Glutamatergic neuron (in vitro differentiated cells): Measurements from ENCODE around the gene SELENON. TPM values are rescaled to one million over a fixed set of nuclear protein-coding genes. Genes with fewer than 3 reads are reported as not detected.
A peak's percentile ranks its signal among the peaks of the same experiment; 100 is the strongest.

Experiments
- DNase-seq: peaks from one replicate; pipeline ENCODE4 v3.0.0; 2022
- H3K27ac Mint-ChIP-seq: one replicate; pipeline ENCODE4 v1.8.0; 2020; ENCODE audit warnings: mild to moderate bottlenecking, mixed read lengths, inconsistent platforms; ENCODE audit not compliant: unreplicated experiment
- H3K27me3 Mint-ChIP-seq: one replicate; pipeline ENCODE4 v1.8.0; 2020; ENCODE audit warnings: mild to moderate bottlenecking, moderate library complexity, mixed read lengths, inconsistent platforms; ENCODE audit not compliant: unreplicated experiment
- H3K36me3 Mint-ChIP-seq: one replicate; pipeline ENCODE4 v1.8.0; 2020; ENCODE audit warnings: mild to moderate bottlenecking, mixed read lengths, inconsistent platforms; ENCODE audit not compliant: unreplicated experiment
- H3K4me1 Mint-ChIP-seq: one replicate; pipeline ENCODE4 v1.8.0; 2020; ENCODE audit warnings: mild to moderate bottlenecking, low read depth, mixed read lengths, inconsistent platforms; ENCODE audit not compliant: unreplicated experiment
- H3K4me3 Mint-ChIP-seq: one replicate; pipeline ENCODE4 v1.8.0; 2020; ENCODE audit warnings: mild to moderate bottlenecking, mixed read lengths, inconsistent platforms; ENCODE audit not compliant: unreplicated experiment
- H3K9me3 Mint-ChIP-seq: one replicate; pipeline ENCODE4 v1.8.0; 2020; ENCODE audit warnings: mild to moderate bottlenecking, moderate library complexity, mixed read lengths, inconsistent platforms; ENCODE audit not compliant: unreplicated experiment
- CTCF ChIP-seq: fragments of 200-600 bp; sonication (generic); IDR thresholded peaks from one replicate; pipeline ENCODE4 v1.5.0; 2021; ENCODE audit not compliant: partially characterized antibody, unreplicated experiment
- total RNA-seq: library from RNA; stranded (reverse); fragmentation: NEBNext Ultra II Directional; extraction: Animal tissue kit (Norgen Biotek cat#: 25700); gene quantifications from one replicate; pipeline ENCODE4 v1.2.1, GENCODE V29; 2021; ENCODE audit not compliant: unreplicated experiment

The SELENON gene
- total RNA-seq, 1 donor from 2014 or later = 79.8 TPM

- Mint-ChIP-seq H3K27me3 (peaks cover 5% of the 10 kb centered on the region), H3K4me1 (peaks cover 28% of the 10 kb centered on the region), H3K27ac (peak overlapping the region; percentile 86), H3K9me3 (peaks cover 2% of the 10 kb centered on the region), H3K4me3 (peak overlapping the region; percentile 70), H3K36me3 (no peaks in the 10 kb centered on the region)
- DNase-seq = peak; percentile 93
- TF ChIP-seq CTCF = peak; percentile 79
Measured at GRCh38 chr1:25796811-25797458, 3.1 kb upstream of the SELENON start.

- DNase-seq = peak; percentile 65
- peaks cover 4% of the 10 kb centered on the region for H3K27me3 Mint-ChIP-seq
- peak overlapping the region; percentile 1 for H3K4me3 Mint-ChIP-seq
- peak; percentile 40 for TF ChIP-seq CTCF
- peaks cover 2% of the 10 kb centered on the region for H3K9me3 Mint-ChIP-seq
- no peaks in the 10 kb centered on the region for H3K36me3 Mint-ChIP-seq
- H3K4me1 Mint-ChIP-seq = peaks cover 29% of the 10 kb centered on the region
- peak overlapping the region; percentile 44 for H3K27ac Mint-ChIP-seq
Measured at GRCh38 chr1:25797939-25798338, 2.1 kb upstream of the SELENON start.

GRCh38 chr1:25798666-25799351 is 1.2 kb upstream of the SELENON start:
- peak overlapping the region; percentile 47 for H3K4me3 Mint-ChIP-seq
- H3K9me3 Mint-ChIP-seq = peaks cover 2% of the 10 kb centered on the region
- peaks cover 4% of the 10 kb centered on the region for H3K27me3 Mint-ChIP-seq
- peaks cover 28% of the 10 kb centered on the region for H3K4me1 Mint-ChIP-seq
- H3K36me3 Mint-ChIP-seq = no peaks in the 10 kb centered on the region
- TF ChIP-seq CTCF = no peak
- no peak overlapping the region for H3K27ac Mint-ChIP-seq
- no peak for DNase-seq

GRCh38 chr1:25799352-25799934 is 550 bp upstream of the SELENON start:
- Mint-ChIP-seq H3K9me3 (peaks cover 2% of the 10 kb centered on the region), H3K36me3 (no peaks in the 10 kb centered on the region), H3K4me1 (peaks cover 22% of the 10 kb centered on the region), H3K27ac (peak overlapping the region; percentile 81), H3K4me3 (peak overlapping the region; percentile 65), H3K27me3 (peaks cover 4% of the 10 kb centered on the region)
- no peak for DNase-seq
- no peak for TF ChIP-seq CTCF
